Esophagus squamous epithelium (tissue), 4 donors: ENCODE measurements around the gene BICRAL.

Experiments
- CTCF ChIP-seq, 6 experiments: fragments of 450-650 bp in 4 of 6; fragments of 200-600 bp in 2 of 6; sonication (generic) in 2 of 6; IDR thresholded peaks; one replicate each; pipeline ENCODE4 v1.5.1; 2016 to 2019; ENCODE audit warnings: antibody characterized with exemption in 6 of 6, mild to moderate bottlenecking in 4 of 6, moderate library complexity in 4 of 6
- POLR2A ChIP-seq, 4 donors: fragments of 450-650 bp; IDR thresholded peaks; one replicate each; pipeline ENCODE4 v1.6.1; 2017; ENCODE audit warnings: antibody characterized with exemption in 4 of 4, mild to moderate bottlenecking in 4 of 4, moderate library complexity in 3 of 4

- TF ChIP-seq CTCF (IDR thresholded peaks at IDR 0.05): no peak
- TF ChIP-seq POLR2A (IDR thresholded peaks at IDR 0.05): no peak
Measured at GRCh38 chr6:42796171-42796570, 14.3 kb downstream of the BICRAL start.
